Panc1 (cell line): ENCODE data around the gene KIF26B. TPM values are rescaled to one million over a fixed set of nuclear protein-coding genes. Genes with fewer than 3 reads are reported as not detected.

Experiments
- ATAC-seq: fragments of 200-7000 bp; cut with Tn5 transposase; 2 replicates; pipeline ENCODE4 v1.9.1; 2020; ENCODE audit warnings: mild to moderate bottlenecking, moderate library complexity
- BruUV-seq: library from RNA; stranded (reverse); fragments of 400-500 nt; replicated peaks from 2 replicates; lab custom pipeline; 2021; lab: Mats Ljungman, UMichigan
- CTCF ChIA-PET: fragments of 300-600 bp; sonication (Branson Sonifier 250); formaldehyde crosslinking; loops from one replicate; lab custom pipeline; 2022; ENCODE audit warnings: antibody characterized with exemption; lab: Charles Lee
- POLR2A ChIA-PET: fragments of 300-600 bp; sonication (Branson Sonifier 250); formaldehyde crosslinking; loops from one replicate; lab custom pipeline; 2022; ENCODE audit warnings: antibody characterized with exemption; lab: Charles Lee
- DNase-seq: peaks from one replicate; pipeline ENCODE4 v3.0.0-alpha.2; 2010; ENCODE audit warnings: low read depth, low spot score
- H3K27ac ChIP-seq: 2 replicates; pipeline ENCODE4 v1.5.1; 2011; ENCODE audit warnings: mild to moderate bottlenecking, low read length, inconsistent platforms
- H3K27me3 ChIP-seq: fragments of 200-500 bp; sonication (Bioruptor generic); 2 replicates; pipeline ENCODE4 v1.6.0; 2014; ENCODE audit warnings: low read length, inconsistent platforms; ENCODE audit not compliant: control insufficient read depth, insufficient read depth
- H3K36me3 ChIP-seq: fragments of 200-500 bp; sonication (Bioruptor generic); 2 replicates; pipeline ENCODE4 v1.5.1; 2014; ENCODE audit warnings: inconsistent platforms, mild to moderate bottlenecking, low read length, moderate library complexity; ENCODE audit not compliant: control insufficient read depth, insufficient read depth
- H3K4me1 ChIP-seq: 2 replicates; pipeline ENCODE4 v1.5.1; 2011; ENCODE audit warnings: inconsistent platforms, mild to moderate bottlenecking, low read length, moderate library complexity; ENCODE audit not compliant: control insufficient read depth, insufficient read depth
- H3K4me3 ChIP-seq, 2 experiments: 2 replicates each; pipeline ENCODE4 v1.5.1; 2011 to 2012; ENCODE audit warnings: low read depth in 2 of 2, low read length in 2 of 2, mild to moderate bottlenecking in 2 of 2, inconsistent platforms in 1 of 2, moderate library complexity in 1 of 2
- H3K9me3 ChIP-seq: fragments of 200-500 bp; sonication (Bioruptor generic); 2 replicates; pipeline ENCODE4 v1.5.1; 2014; ENCODE audit warnings: low read depth, mild to moderate bottlenecking, inconsistent platforms, low read length, moderate library complexity; ENCODE audit not compliant: control insufficient read depth, insufficient read depth
- CTCF ChIP-seq: fragments of 450-650 bp; IDR thresholded peaks from 2 replicates; pipeline ENCODE4 v1.5.1; 2017; ENCODE audit warnings: mild to moderate bottlenecking
- POLR2AphosphoS5 ChIP-seq: IDR thresholded peaks from 2 replicates; pipeline ENCODE4 v1.6.1; 2012; ENCODE audit warnings: mild to moderate bottlenecking, low read depth, low read length, moderate library complexity
- REST ChIP-seq, 2 experiments: IDR thresholded peaks; 2 replicates each; pipeline ENCODE4 v1.6.1; 2011 to 2012; ENCODE audit warnings: low read depth in 2 of 2, control low read depth in 1 of 2, low read length in 1 of 2, mild to moderate bottlenecking in 1 of 2, moderate library complexity in 1 of 2; ENCODE audit not compliant: insufficient read depth in 1 of 2
- SIN3A ChIP-seq: IDR thresholded peaks from 2 replicates; pipeline ENCODE4 v1.6.1; 2012; ENCODE audit warnings: low read depth, mild to moderate bottlenecking, low read length, moderate library complexity, borderline replicate concordance; ENCODE audit not compliant: insufficient read depth
- TCF7L2 ChIP-seq: IDR thresholded peaks from 2 replicates; pipeline ENCODE4 v1.6.1; 2011; ENCODE audit warnings: mild to moderate bottlenecking, low read depth, low read length, inconsistent platforms
- in situ Hi-C: cut with HindIII; loops from 2 replicates; pipeline ENCODE4 v1.10.0; 2016; ENCODE audit warnings: low sequenced_read_pairs, low pct_unique_long_range_greater_than_20kb
- intact Hi-C: fragments of 100-400 bp; cut with micrococcal nuclease; formaldehyde crosslinking; loops from one replicate; pipeline ENCODE4 v1.10.0; 2022; ENCODE audit not compliant: unreplicated experiment
- total RNA-seq: library from RNA; stranded (reverse); gene quantifications from one replicate; pipeline ENCODE4 v1.2.1, GENCODE V29; 2021; ENCODE audit not compliant: unreplicated experiment

KIF26B gene
- total RNA-seq, 1 experiment from 2014 or later = 0.33 TPM

GRCh38 chr1:245113649-245114048 lies 41.1 kb upstream of the KIF26B start:
- no peaks in the 10 kb centered on the region; the same call in 1 of the 2 replicates for H3K4me1 ChIP-seq
- DNase-seq (no peak), ATAC-seq (no peak)
- intact Hi-C loops = no loop called here
- in situ Hi-C loops = no loop called here
- TF ChIP-seq CTCF (no peak), POLR2AphosphoS5 (no peak), TCF7L2 (no peak), SIN3A (no peak), REST (IDR thresholded peaks at IDR 0.05; ENCODE audit: insufficient read depth in 1 of 2, low read depth in 2 of 2, low read length in 1 of 2) (no peak)
- H3K9me3 ChIP-seq = no peaks in the 10 kb centered on the region
- CTCF ChIA-PET = no interaction called here
- no peaks in the 10 kb centered on the region for H3K27me3 ChIP-seq
- no peaks in the 10 kb centered on the region for H3K36me3 ChIP-seq
- POLR2A ChIA-PET = interaction anchor here (0.6 kb wide), 1 partner anchor 681 kb away, joined by 13 read pairs; no protein-coding TSS in a partner anchor
- BruUV-seq = no TSS peak
- H3K4me3 ChIP-seq = no peak overlapping the region
- no peak overlapping the region for H3K27ac ChIP-seq

GRCh38 chr1:245116131-245116530 lies 38.7 kb upstream of the KIF26B start:
- Histone ChIP-seq H3K27me3 (no peaks in the 10 kb centered on the region), H3K27ac (no peak overlapping the region), H3K36me3 (no peaks in the 10 kb centered on the region), H3K4me3 (no peak overlapping the region), H3K9me3 (no peaks in the 10 kb centered on the region), H3K4me1 (no peaks in the 10 kb centered on the region; the same call in 1 of the 2 replicates)
- no peak for DNase-seq
- no peak for ATAC-seq
- CTCF ChIA-PET = no interaction called here
- TF ChIP-seq CTCF (no peak), SIN3A (no peak), TCF7L2 (no peak), REST (IDR thresholded peaks at IDR 0.05; ENCODE audit: insufficient read depth in 1 of 2, low read depth in 2 of 2, low read length in 1 of 2) (no peak), POLR2AphosphoS5 (no peak)
- BruUV-seq = no TSS peak
- in situ Hi-C loops (no loop called here), intact Hi-C loops (no loop called here)
- POLR2A ChIA-PET = no interaction called here
